Activated CD4-positive, alpha-beta T cell treated with anti-CD3 and anti-CD28 coated beads, Interleukin-2, amount 10 ng/mL, durations not matched to agents 24 days and 14 days (primary cell): ENCODE measurements around the gene CCNH. TPM values are rescaled to one million over a fixed set of nuclear protein-coding genes. Genes with fewer than 3 reads are reported as not detected.

Experiments used
- DNase-seq: peaks from one replicate; pipeline ENCODE4 v3.0.0; 2022
- H3K27ac Mint-ChIP-seq: one replicate; pipeline ENCODE4 v1.8.0; 2022; ENCODE audit warnings: mild to moderate bottlenecking, mixed read lengths
- H3K27me3 Mint-ChIP-seq: one replicate; pipeline ENCODE4 v1.8.0; 2022; ENCODE audit warnings: mixed read lengths
- H3K36me3 Mint-ChIP-seq: one replicate; pipeline ENCODE4 v1.8.0; 2022; ENCODE audit warnings: low read depth, mild to moderate bottlenecking, mixed read lengths
- H3K4me1 Mint-ChIP-seq: one replicate; pipeline ENCODE4 v1.8.0; 2021; ENCODE audit warnings: mixed read lengths
- H3K4me3 Mint-ChIP-seq: one replicate; pipeline ENCODE4 v1.8.0; 2022; ENCODE audit warnings: mild to moderate bottlenecking, moderate library complexity, mixed read lengths
- H3K9me3 Mint-ChIP-seq: one replicate; pipeline ENCODE4 v1.8.0; 2021; ENCODE audit warnings: mixed read lengths
- intact Hi-C: fragments of 100-400 bp; cut with micrococcal nuclease; formaldehyde crosslinking; loops from one replicate; pipeline ENCODE4 v1.15.1; 2023
- total RNA-seq: library from RNA; stranded (reverse); gene quantifications from 2 replicates; pipeline ENCODE4 v1.2.3, GENCODE V29; 2022

Gene CCNH
- total RNA-seq, 1 donor from 2014 or later: 75.6 TPM

DNA sequence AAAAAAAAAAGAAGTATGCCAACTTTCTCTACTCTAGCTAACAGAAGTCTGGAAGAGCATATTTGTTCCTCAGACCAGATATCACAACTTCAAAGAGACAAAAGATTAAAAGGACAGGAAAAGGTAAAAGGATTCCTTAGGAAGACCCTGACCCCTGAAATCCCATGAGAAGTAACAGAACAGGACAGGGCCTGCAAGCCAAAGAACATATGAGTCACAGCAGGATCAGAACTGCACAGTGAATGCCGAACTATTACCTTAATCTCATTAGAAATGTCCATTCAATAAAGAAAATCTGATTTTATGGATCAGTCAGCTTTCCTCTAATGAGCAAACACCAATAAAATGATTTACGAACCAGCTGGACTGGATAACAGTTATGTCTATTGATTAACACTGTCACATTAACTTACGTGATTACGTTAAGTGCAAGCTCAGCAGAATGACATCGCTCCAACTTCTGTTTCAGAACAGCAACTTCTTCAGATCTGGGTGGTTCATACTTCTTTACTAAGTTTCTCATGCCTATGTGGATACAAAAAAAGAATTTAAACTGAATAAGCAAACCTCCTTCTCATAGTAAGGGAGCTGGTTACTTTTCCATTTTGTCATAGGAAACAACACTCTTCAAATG, 13.6 kb downstream of the CCNH start:
- Mint-ChIP-seq H3K4me3 (no peak overlapping the region), H3K36me3 (peaks cover 66% of the 10 kb centered on the region), H3K4me1 (peaks cover 8% of the 10 kb centered on the region), H3K9me3 (no peaks in the 10 kb centered on the region), H3K27me3 (no peaks in the 10 kb centered on the region), H3K27ac (no peak overlapping the region)
- intact Hi-C loops: no loop called here
- DNase-seq: no peak

- no peak overlapping the region for H3K27ac Mint-ChIP-seq
- DNase-seq: no peak
- intact Hi-C loops: no loop called here
- no peaks in the 10 kb centered on the region for H3K27me3 Mint-ChIP-seq
- no peaks in the 10 kb centered on the region for H3K9me3 Mint-ChIP-seq
- H3K36me3 Mint-ChIP-seq: peaks cover 72% of the 10 kb centered on the region
- peaks cover 7% of the 10 kb centered on the region for H3K4me1 Mint-ChIP-seq
- no peak overlapping the region for H3K4me3 Mint-ChIP-seq
These were observed 18.1 kb downstream of the CCNH start for GRCh38 chr5:87394411-87395165.

GRCh38 chr5:87393331-87393730, 19.4 kb downstream of the CCNH start:
- peaks cover 70% of the 10 kb centered on the region for H3K36me3 Mint-ChIP-seq
- H3K4me3 Mint-ChIP-seq: no peak overlapping the region
- H3K4me1 Mint-ChIP-seq: peaks cover 10% of the 10 kb centered on the region
- H3K27ac Mint-ChIP-seq: no peak overlapping the region
- H3K27me3 Mint-ChIP-seq: no peaks in the 10 kb centered on the region
- no peak for DNase-seq
- H3K9me3 Mint-ChIP-seq: no peaks in the 10 kb centered on the region
- intact Hi-C loops: no loop called here

- intact Hi-C loops: no loop called here
- H3K27ac Mint-ChIP-seq: no peak overlapping the region
- peaks cover 68% of the 10 kb centered on the region for H3K36me3 Mint-ChIP-seq
- H3K9me3 Mint-ChIP-seq: no peaks in the 10 kb centered on the region
- DNase-seq: no peak
- peaks cover 10% of the 10 kb centered on the region for H3K4me1 Mint-ChIP-seq
- no peak overlapping the region for H3K4me3 Mint-ChIP-seq
- H3K27me3 Mint-ChIP-seq: no peaks in the 10 kb centered on the region
These were observed 19.9 kb downstream of the CCNH start for GRCh38 chr5:87392801-87393200.

DNA sequence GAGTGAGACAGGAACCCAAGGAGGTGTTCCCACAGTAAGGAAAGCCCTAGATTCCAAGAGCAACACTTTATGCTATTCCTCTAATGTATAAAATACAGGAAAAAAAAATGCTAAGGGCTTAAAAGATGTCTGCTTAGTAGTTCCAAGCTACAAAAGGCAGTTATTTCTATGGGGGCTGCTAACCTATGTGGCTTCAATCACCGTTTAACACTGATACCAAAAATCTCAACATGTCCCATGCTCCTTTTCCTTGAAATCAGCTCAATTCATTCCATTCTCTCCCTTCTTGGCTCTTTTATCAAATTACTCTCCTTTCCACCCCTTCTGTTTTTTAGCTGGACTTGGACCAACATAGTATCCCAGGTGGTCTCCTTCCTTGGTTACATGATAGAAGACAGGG, 20.6 kb downstream of the CCNH start:
- Mint-ChIP-seq H3K27me3 (no peaks in the 10 kb centered on the region), H3K9me3 (no peaks in the 10 kb centered on the region), H3K36me3 (peaks cover 71% of the 10 kb centered on the region), H3K27ac (no peak overlapping the region), H3K4me1 (peaks cover 10% of the 10 kb centered on the region), H3K4me3 (no peak overlapping the region)
- intact Hi-C loops: no loop called here
- DNase-seq: no peak

GRCh38 chr5:87390576-87391199, 22.0 kb downstream of the CCNH start:
- Mint-ChIP-seq H3K4me3 (no peak overlapping the region), H3K4me1 (peaks cover 10% of the 10 kb centered on the region), H3K36me3 (peaks cover 71% of the 10 kb centered on the region), H3K9me3 (no peaks in the 10 kb centered on the region), H3K27ac (peak overlapping the region; percentile 19), H3K27me3 (no peaks in the 10 kb centered on the region)
- intact Hi-C loops: no loop called here
- DNase-seq: no peak

DNA sequence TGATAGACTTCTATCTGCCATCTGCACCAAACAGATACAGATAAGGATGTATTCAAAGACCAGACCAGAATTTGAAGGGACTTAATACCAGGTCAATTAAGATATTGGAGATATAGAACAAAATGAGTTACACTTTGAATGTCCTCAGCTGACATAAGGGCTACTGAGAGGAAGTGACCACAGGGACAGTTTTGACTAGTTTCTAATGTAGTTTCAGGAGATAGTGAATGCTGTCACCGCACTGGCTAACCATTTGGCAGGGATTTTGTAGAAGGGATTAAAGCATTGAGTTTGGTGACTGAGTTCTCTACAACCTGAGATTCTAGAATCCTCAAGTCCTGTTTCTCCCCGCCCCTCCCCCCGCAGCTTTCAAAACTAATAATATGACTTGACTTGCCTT, 22.7 kb downstream of the CCNH start:
- no peak overlapping the region for H3K4me3 Mint-ChIP-seq
- no peak overlapping the region for H3K27ac Mint-ChIP-seq
- no peaks in the 10 kb centered on the region for H3K27me3 Mint-ChIP-seq
- peaks cover 10% of the 10 kb centered on the region for H3K4me1 Mint-ChIP-seq
- DNase-seq: no peak
- intact Hi-C loops: no loop called here
- no peaks in the 10 kb centered on the region for H3K9me3 Mint-ChIP-seq
- peaks cover 69% of the 10 kb centered on the region for H3K36me3 Mint-ChIP-seq

GRCh38 chr5:87389296-87390034, 23.3 kb downstream of the CCNH start:
- peaks cover 63% of the 10 kb centered on the region for H3K36me3 Mint-ChIP-seq

GRCh38 chr5:87388129-87388528, 24.6 kb downstream of the CCNH start:
- peaks cover 10% of the 10 kb centered on the region for H3K4me1 Mint-ChIP-seq
- peaks cover 62% of the 10 kb centered on the region for H3K36me3 Mint-ChIP-seq
- no peak overlapping the region for H3K27ac Mint-ChIP-seq
- no peaks in the 10 kb centered on the region for H3K27me3 Mint-ChIP-seq
- H3K9me3 Mint-ChIP-seq: no peaks in the 10 kb centered on the region
- DNase-seq: no peak
- intact Hi-C loops: no loop called here
- no peak overlapping the region for H3K4me3 Mint-ChIP-seq

More at GRCh38 chr5:87389296-87390034, 23.3 kb downstream of the CCNH start:
- H3K9me3 Mint-ChIP-seq: no peaks in the 10 kb centered on the region
- H3K27me3 Mint-ChIP-seq: no peaks in the 10 kb centered on the region
- peak overlapping the region; percentile 25 for H3K27ac Mint-ChIP-seq
- intact Hi-C loops: no loop called here
- no peak for DNase-seq
- H3K4me3 Mint-ChIP-seq: no peak overlapping the region
- peaks cover 10% of the 10 kb centered on the region for H3K4me1 Mint-ChIP-seq

DNA sequence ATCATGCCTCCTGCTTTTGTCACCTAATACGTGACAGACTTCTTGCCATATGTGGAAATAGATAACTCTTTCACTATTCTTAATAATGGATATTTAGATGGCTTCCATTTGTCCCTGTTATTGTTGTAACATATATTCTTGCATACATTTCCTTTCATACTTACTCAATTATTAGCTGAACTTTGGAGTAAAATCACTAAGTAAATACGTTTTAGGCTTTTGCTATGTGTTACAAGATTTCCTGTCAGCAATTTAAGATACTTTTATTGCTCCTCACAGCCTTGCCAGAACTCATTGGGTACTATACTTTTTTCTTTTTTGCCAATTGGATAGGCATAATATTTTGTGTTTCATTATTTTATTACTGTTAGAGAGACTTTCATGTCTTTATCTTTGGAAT, 26.9 kb downstream of the CCNH start:
- intact Hi-C loops: no loop called here
- Mint-ChIP-seq H3K27me3 (no peaks in the 10 kb centered on the region), H3K9me3 (no peaks in the 10 kb centered on the region), H3K27ac (no peak overlapping the region), H3K4me3 (no peak overlapping the region), H3K36me3 (peaks cover 52% of the 10 kb centered on the region), H3K4me1 (peaks cover 10% of the 10 kb centered on the region)
- DNase-seq: no peak

DNA sequence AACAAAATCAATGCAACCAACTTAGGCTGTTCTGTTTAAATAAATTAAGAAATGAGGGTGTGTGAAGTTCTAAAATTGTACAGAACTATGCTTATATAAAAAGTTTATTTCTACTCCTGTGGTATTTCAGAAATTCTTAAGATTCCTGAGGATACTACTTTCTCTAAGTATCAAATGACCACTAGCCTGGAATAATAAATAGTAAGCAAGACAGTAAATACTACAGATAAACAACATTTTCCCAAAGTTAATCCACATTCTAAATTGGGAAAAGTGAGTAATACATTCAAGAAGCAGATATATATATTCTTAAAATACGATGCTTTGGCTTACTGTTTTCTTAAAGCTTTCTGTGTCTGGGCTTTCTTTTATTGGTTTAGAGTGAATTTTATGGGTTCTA, 29.5 kb downstream of the CCNH start:
- intact Hi-C loops: no loop called here
- H3K27ac Mint-ChIP-seq: no peak overlapping the region
- no peak overlapping the region for H3K4me3 Mint-ChIP-seq
- no peaks in the 10 kb centered on the region for H3K4me1 Mint-ChIP-seq
- peaks cover 41% of the 10 kb centered on the region for H3K36me3 Mint-ChIP-seq
- no peaks in the 10 kb centered on the region for H3K27me3 Mint-ChIP-seq
- DNase-seq: no peak
- H3K9me3 Mint-ChIP-seq: no peaks in the 10 kb centered on the region

GRCh38 chr5:87382224-87382623, 30.5 kb downstream of the CCNH start:
- H3K36me3 Mint-ChIP-seq: peaks cover 32% of the 10 kb centered on the region
- no peak overlapping the region for H3K27ac Mint-ChIP-seq
- no peak overlapping the region for H3K4me3 Mint-ChIP-seq
- no peak for DNase-seq
- intact Hi-C loops: no loop called here
- H3K4me1 Mint-ChIP-seq: no peaks in the 10 kb centered on the region
- H3K27me3 Mint-ChIP-seq: no peaks in the 10 kb centered on the region
- no peaks in the 10 kb centered on the region for H3K9me3 Mint-ChIP-seq

GRCh38 chr5:87372705-87373104, 40.0 kb downstream of the CCNH start:
- no peaks in the 10 kb centered on the region for H3K27me3 Mint-ChIP-seq
- DNase-seq: no peak
- no peak overlapping the region for H3K27ac Mint-ChIP-seq
- H3K4me1 Mint-ChIP-seq: no peaks in the 10 kb centered on the region
- H3K4me3 Mint-ChIP-seq: no peak overlapping the region
- intact Hi-C loops: no loop called here
- peaks cover 36% of the 10 kb centered on the region for H3K36me3 Mint-ChIP-seq
- no peaks in the 10 kb centered on the region for H3K9me3 Mint-ChIP-seq

DNA sequence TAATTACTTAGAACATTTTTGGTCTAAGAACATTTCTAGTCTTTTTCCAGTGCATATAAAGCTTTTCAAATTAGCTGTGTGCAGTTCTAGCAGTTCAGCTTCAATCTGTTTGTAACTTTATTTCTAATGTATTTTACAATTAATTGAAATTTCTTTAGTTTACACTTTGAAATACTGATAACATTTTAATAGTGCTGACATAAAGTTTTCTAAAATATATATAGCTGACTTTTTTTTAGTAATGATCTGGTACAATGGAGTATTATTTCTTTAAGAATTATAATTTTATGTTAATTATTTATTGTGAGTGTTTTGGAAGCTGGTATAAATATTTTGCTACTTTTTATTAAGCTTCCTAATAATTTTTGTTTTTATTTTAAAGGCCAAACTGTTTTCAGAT, 43.3 kb downstream of the CCNH start:
- H3K9me3 Mint-ChIP-seq: no peaks in the 10 kb centered on the region
- H3K27ac Mint-ChIP-seq: no peak overlapping the region
- no peak for DNase-seq
- H3K4me3 Mint-ChIP-seq: no peak overlapping the region
- no peaks in the 10 kb centered on the region for H3K27me3 Mint-ChIP-seq
- H3K36me3 Mint-ChIP-seq: peaks cover 34% of the 10 kb centered on the region
- intact Hi-C loops: no loop called here
- peaks cover 2% of the 10 kb centered on the region for H3K4me1 Mint-ChIP-seq
